PFSK-1 (cell line): ENCODE measurements around the gene MATN3.

ENCODE experiments used
- FOXP2 ChIP-seq: optimal IDR thresholded peaks from 2 replicates; pipeline ENCODE3; 2011; ENCODE audit warnings: borderline replicate concordance, control low read depth, inconsistent platforms; ENCODE audit not compliant: insufficient read depth; ENCODE audit errors: extremely low read length, extremely low read depth
- POLR2AphosphoS5 ChIP-seq: IDR thresholded peaks from 2 replicates; pipeline ENCODE4 v1.6.1; 2012; ENCODE audit warnings: low read depth, mild to moderate bottlenecking, control low read depth, low read length, moderate library complexity
- REST ChIP-seq, 2 experiments: IDR thresholded peaks; 2 replicates each; pipeline versions ENCODE4 v1.6.1 to v1.8.0; 2011 to 2012; ENCODE audit warnings: low read depth in 2 of 2, low read length in 2 of 2, control low read depth in 1 of 2, inconsistent platforms in 1 of 2, mild to moderate bottlenecking in 1 of 2, moderate library complexity in 1 of 2; ENCODE audit not compliant: insufficient read depth in 1 of 2
- SIN3A ChIP-seq: IDR thresholded peaks from 2 replicates; pipeline ENCODE4 v1.6.1; 2012; ENCODE audit warnings: mild to moderate bottlenecking, low read length, moderate library complexity, borderline replicate concordance; ENCODE audit not compliant: insufficient read depth
- TAF1 ChIP-seq: IDR thresholded peaks from 2 replicates; pipeline ENCODE4 v1.6.1; 2012; ENCODE audit warnings: low read length, control low read depth, borderline replicate concordance; ENCODE audit not compliant: insufficient read depth

MATN3 gene

GRCh38 chr2:19943189-19943588 lies 69.3 kb downstream of the MATN3 start:
- TF ChIP-seq REST (IDR thresholded peaks at IDR 0.05; ENCODE audit: insufficient read depth in 1 of 2, low read depth in 2 of 2, low read length in 2 of 2) (no peak), FOXP2 (no peak), POLR2AphosphoS5 (no peak), SIN3A (no peak), TAF1 (no peak)

GRCh38 chr2:19942199-19942598 lies 70.3 kb downstream of the MATN3 start:
- TF ChIP-seq SIN3A = no peak
- no peak for TF ChIP-seq REST (IDR thresholded peaks at IDR 0.05; ENCODE audit: insufficient read depth in 1 of 2, low read depth in 2 of 2, low read length in 2 of 2)
- TF ChIP-seq TAF1 = no peak
- no peak for TF ChIP-seq POLR2AphosphoS5
- TF ChIP-seq FOXP2 = no peak
